C4-2B (cell line): ENCODE results near the gene ATP11B.

ENCODE experiments used
- CTCF ChIP-seq: fragments of 450-650 bp; conservative IDR thresholded peaks from 2 replicates; pipeline ENCODE4 v1.5.1; 2017; ENCODE audit warnings: mild to moderate bottlenecking
- ZFX ChIP-seq: fragments of 450-650 bp; IDR thresholded peaks from 2 replicates; pipeline ENCODE4 v1.6.1; 2017

GRCh38 chr3:182793663-182794454 is 555 bp downstream of the ATP11B start:
- TF ChIP-seq CTCF, result no peak; the same call in 1 of the 2 replicates
- peak; percentile 99 for TF ChIP-seq ZFX
